Measurements from ENCODE around the gene EXOSC10. TPM values are rescaled to one million over a fixed set of nuclear protein-coding genes. Genes with fewer than 3 reads are reported as not detected.

EXOSC10 gene
- total RNA-seq (10 to 100 TPM; 25.5 to 61.9 (median 34.8) TPM), polyA plus RNA-seq (100 to 1,000 TPM in 1 of 3 donors, 10 to 100 TPM in 2; 53.1 to 107 (median 55.9) TPM)
- long read RNA-seq, donor 1, partial matches to known transcripts = 19 of 19 reads
- long read RNA-seq, donor 1, other reads (novel, unspliced or antisense) = 0 of 19 reads
- long read RNA-seq, donor 2, partial matches to known transcripts = 5 of 5 reads
- long read RNA-seq, donor 2, other reads (novel, unspliced or antisense) = 0 of 5 reads
- long read RNA-seq, donor 3, partial matches to known transcripts = 0 of 2 reads
- long read RNA-seq, donor 3, other reads (novel, unspliced or antisense) = 0 of 2 reads
- long read RNA-seq, donor 4, transcript EXOSC10-202 (25 exons, 2,808 nt) = major isoform, 11 of 13 reads
- long read RNA-seq, donor 4, partial matches to known transcripts = 2 of 13 reads
- long read RNA-seq, donor 4, other reads (novel, unspliced or antisense) = 0 of 13 reads
- long read RNA-seq, donor 5, transcript EXOSC10-202 (25 exons, 2,808 nt) = major isoform, 44 of 53 reads
- long read RNA-seq, donor 5, partial matches to known transcripts = 1 of 53 reads
- long read RNA-seq, donor 5, other reads (novel, unspliced or antisense) = 8 of 53 reads
- long read RNA-seq, donor 6, transcript EXOSC10-202 (25 exons, 2,808 nt) = major isoform, 5 of 14 reads
- long read RNA-seq, donor 6, partial matches to known transcripts = 6 of 14 reads
- long read RNA-seq, donor 6, other reads (novel, unspliced or antisense) = 3 of 14 reads
- long read RNA-seq, donor 7, partial matches to known transcripts = 6 of 7 reads
- long read RNA-seq, donor 7, other reads (novel, unspliced or antisense) = 0 of 7 reads
- long read RNA-seq, donor 8, partial matches to known transcripts = 15 of 16 reads
- long read RNA-seq, donor 8, other reads (novel, unspliced or antisense) = 0 of 16 reads
- long read RNA-seq, donor 9, partial matches to known transcripts = 14 of 16 reads
- long read RNA-seq, donor 9, other reads (novel, unspliced or antisense) = 0 of 16 reads
- long read RNA-seq, donor 10 = 0 reads

- DNase-seq = peak; percentile 86 to 95 (median 93)
- 0 to 1% (median 0%) methylated on average over 26 to 78 of the region's 78 CpGs for WGBS, 4 donors
- peak within 1 kb of the TSS in 4 of 5 donors; percentile 73 to 90 (median 80) for H3K27ac ChIP-seq
- no peaks in the 10 kb centered on the region for H3K27me3 ChIP-seq
- peaks cover 0 to 34% of the 10 kb centered on the region in 2 donors for H3K36me3 ChIP-seq (replicated peaks in 1 of 2)
- peaks cover 0 to 10% of the 10 kb centered on the region in 2 donors for H3K4me1 ChIP-seq (replicated peaks in 1 of 2)
- no peaks in the 10 kb centered on the region for H3K9me3 ChIP-seq (replicated peaks in 1 of 3)
- intact Hi-C loops (cut with DNase I) = loop anchor here in 1 of 2 donors (10.0 kb wide), 1 partner anchor 115 kb away; no protein-coding TSS in a partner anchor
- no peak for TF ChIP-seq CTCF (IDR thresholded peaks at IDR 0.05)
- TF ChIP-seq POLR2A (IDR thresholded peaks at IDR 0.05) = peak in 1 of 2 donors; percentile 42
- peak within 1 kb of the TSS; percentile 91 to 99 (median 95) for H3K4me3 ChIP-seq
Measured at GRCh38 chr1:11099310-11100148, at the start of gene EXOSC10. Gene EXOSC10, minus strand, starts transcription at chr1:11099869. Its CDS starts 38 bp downstream, at chr1:11099831.

GRCh38 chr1:11147197-11147770 is 47.6 kb upstream of the EXOSC10 start:
- H3K27me3 ChIP-seq = no peaks in the 10 kb centered on the region
- intact Hi-C loops (cut with DNase I) = no loop called here
- DNase-seq = no peak
- H3K36me3 ChIP-seq (replicated peaks in 1 of 2) = peaks cover 0 to 65% of the 10 kb centered on the region in 2 donors
- 66 to 82% (median 77%) methylated on average over 3 to 4 of the region's 4 CpGs for WGBS, 4 donors
- H3K27ac ChIP-seq = peak overlapping the region in 1 of 5 donors; percentile 42
- TF ChIP-seq CTCF (IDR thresholded peaks at IDR 0.05) (no peak), POLR2A (IDR thresholded peaks at IDR 0.05) (no peak)
- no peak overlapping the region for H3K4me3 ChIP-seq
- peaks cover 0 to 16% of the 10 kb centered on the region in 2 donors for H3K4me1 ChIP-seq (replicated peaks in 1 of 2)
- no peaks in the 10 kb centered on the region for H3K9me3 ChIP-seq (replicated peaks in 1 of 3)

- Histone ChIP-seq H3K9me3 (replicated peaks in 1 of 3) (no peaks in the 10 kb centered on the region), H3K27me3 (no peaks in the 10 kb centered on the region), H3K4me1 (replicated peaks in 1 of 2) (peaks cover 0 to 9% of the 10 kb centered on the region in 2 donors), H3K27ac (peak overlapping the region in 1 of 5 donors; percentile 9), H3K4me3 (no peak overlapping the region), H3K36me3 (replicated peaks in 1 of 2) (peaks cover 0 to 65% of the 10 kb centered on the region in 2 donors)
- TF ChIP-seq POLR2A (IDR thresholded peaks at IDR 0.05) (no peak), CTCF (IDR thresholded peaks at IDR 0.05) (no peak)
- 88 to 95% (median 92%) methylated on average over 6 of the region's 6 CpGs for WGBS, 4 donors
- intact Hi-C loops (cut with DNase I) = no loop called here
- no peak for DNase-seq
Measured at GRCh38 chr1:11145741-11146140, 46.1 kb upstream of the EXOSC10 start.

Measured in adrenal gland (tissue), 19 donors.